OCI-LY1 (cell line): ENCODE results near the gene TMEM178A.
A peak's percentile ranks its signal among the peaks of the same experiment; 100 is the strongest.

ENCODE experiments used
- H2AFZ ChIP-seq: fragments of 200-600 bp; sonication (generic), shearing (Covaris generic); 2 replicates; pipeline ENCODE4 v1.6.0; 2014; ENCODE audit warnings: antibody characterized with exemption, mild to moderate bottlenecking, low read length
- H3F3A ChIP-seq: fragments of 200-600 bp; sonication (generic), shearing (Covaris generic); 2 replicates; pipeline ENCODE4 v1.6.0; 2014; ENCODE audit warnings: mild to moderate bottlenecking, antibody characterized with exemption, low read length, moderate library complexity; ENCODE audit not compliant: insufficient read depth
- H3K27ac ChIP-seq: fragments of 200-600 bp; sonication (generic); 2 replicates; pipeline ENCODE4 v1.5.1; 2014; ENCODE audit warnings: low read length, mixed run types, mild to moderate bottlenecking, low read depth; ENCODE audit not compliant: poor library complexity, severe bottlenecking
- H3K27me3 ChIP-seq: fragments of 200-600 bp; sonication (generic); 2 replicates; pipeline ENCODE4 v1.6.0; 2014; ENCODE audit warnings: antibody characterized with exemption, mild to moderate bottlenecking, low read length, moderate library complexity; ENCODE audit not compliant: insufficient read depth
- H3K36me3 ChIP-seq: fragments of 200-600 bp; sonication (generic); 2 replicates; pipeline ENCODE4 v1.6.1; 2014; ENCODE audit warnings: mild to moderate bottlenecking, antibody characterized with exemption, low read length, moderate library complexity, mixed read lengths; ENCODE audit not compliant: insufficient read depth
- H3K4me1 ChIP-seq: fragments of 200-600 bp; sonication (generic); 2 replicates; pipeline ENCODE4 v1.5.1; 2014; ENCODE audit warnings: mild to moderate bottlenecking, low read length, moderate library complexity; ENCODE audit not compliant: insufficient read depth, severe bottlenecking
- H3K4me2 ChIP-seq: fragments of 200-600 bp; sonication (generic), shearing (Covaris generic); 2 replicates; pipeline ENCODE4 v1.6.1; 2014; ENCODE audit warnings: low read length
- H3K4me3 ChIP-seq: fragments of 200-600 bp; sonication (generic); 2 replicates; pipeline ENCODE4 v1.5.1; 2014; ENCODE audit warnings: low read length, low read depth, mild to moderate bottlenecking, mixed read lengths; ENCODE audit not compliant: poor library complexity, severe bottlenecking
- H3K79me2 ChIP-seq: fragments of 200-600 bp; shearing (Covaris generic); 2 replicates; pipeline ENCODE4 v1.6.1; 2016; ENCODE audit warnings: mixed run types, low read length, mixed read lengths; ENCODE audit not compliant: insufficient read depth
- H3K9ac ChIP-seq: fragments of 200-600 bp; sonication (generic), shearing (Covaris generic); 2 replicates; pipeline ENCODE4 v1.6.1; 2014; ENCODE audit warnings: mild to moderate bottlenecking, low read length, mixed read lengths
- H3K9me2 ChIP-seq: fragments of 200-600 bp; sonication (generic), shearing (Covaris generic); 2 replicates; pipeline ENCODE4 v1.6.1; 2014; ENCODE audit warnings: low read depth, mild to moderate bottlenecking, low read length, mixed read lengths
- H3K9me3 ChIP-seq: fragments of 200-600 bp; shearing (Covaris generic); 2 replicates; pipeline ENCODE4 v1.6.1; 2014; ENCODE audit warnings: low read length, mixed read lengths
- H4K20me1 ChIP-seq: fragments of 200-600 bp; sonication (generic), shearing (Covaris generic); 2 replicates; pipeline ENCODE4 v1.6.0; 2016; ENCODE audit warnings: mild to moderate bottlenecking, low read length; ENCODE audit not compliant: insufficient read depth
- CTCF ChIP-seq: fragments of 200-600 bp; sonication (generic), shearing (Covaris generic); IDR thresholded peaks from 2 replicates; pipeline ENCODE4 v1.5.1; 2017; ENCODE audit warnings: mild to moderate bottlenecking, antibody characterized with exemption, low read length, moderate library complexity, mixed read lengths
- EZH2 ChIP-seq: fragments of 200-600 bp; sonication (generic), shearing (Covaris generic); IDR thresholded peaks from 2 replicates; pipeline ENCODE4 v1.8.0; 2017; ENCODE audit warnings: borderline replicate concordance, mixed run types, mild to moderate bottlenecking, antibody characterized with exemption, low read length, moderate library complexity, mixed read lengths

The TMEM178A gene

DNA sequence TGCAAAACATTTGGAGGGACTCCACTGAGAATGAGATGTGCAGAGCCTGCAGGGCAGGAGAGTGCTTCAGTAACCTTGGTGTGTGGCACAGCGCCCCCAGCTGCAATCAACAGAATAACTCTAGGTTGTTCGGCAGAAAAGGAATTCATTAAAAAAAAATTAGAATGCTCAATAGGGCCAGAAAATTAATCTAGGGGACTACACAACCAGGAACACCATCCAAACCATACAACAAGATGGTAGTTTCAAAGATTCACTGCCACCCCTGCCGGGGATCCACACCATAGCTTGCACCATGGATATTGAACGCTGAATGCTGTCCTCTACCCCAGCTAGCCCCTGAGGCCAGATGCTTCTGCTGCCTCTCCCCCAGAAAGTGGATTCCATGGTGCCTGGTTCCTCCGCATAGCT lies 63.2 kb downstream of the TMEM178A start:
- no peaks in the 10 kb centered on the region for H3F3A ChIP-seq
- H3K9ac ChIP-seq, result no peak overlapping the region
- no peaks in the 10 kb centered on the region for H3K9me2 ChIP-seq
- no peaks in the 10 kb centered on the region for H3K27me3 ChIP-seq
- H3K4me2 ChIP-seq, result no peak overlapping the region
- no peak for TF ChIP-seq EZH2
- TF ChIP-seq CTCF, result peak; percentile 88
- peaks cover under 1% of the 10 kb centered on the region; the same call in 1 of the 2 replicates for H3K36me3 ChIP-seq
- H3K9me3 ChIP-seq, result no peaks in the 10 kb centered on the region
- no peaks in the 10 kb centered on the region for H3K4me1 ChIP-seq
- H2AFZ ChIP-seq, result no peak overlapping the region
- H3K4me3 ChIP-seq, result no peak overlapping the region
- no peak overlapping the region for H3K27ac ChIP-seq
- H3K79me2 ChIP-seq, result no peaks in the 10 kb centered on the region
- no peaks in the 10 kb centered on the region for H4K20me1 ChIP-seq

GRCh38 chr2:39730276-39730675 lies 64.6 kb downstream of the TMEM178A start:
- H3K9me2 ChIP-seq, result no peaks in the 10 kb centered on the region
- H3F3A ChIP-seq, result no peaks in the 10 kb centered on the region
- H3K36me3 ChIP-seq, result peaks cover 14% of the 10 kb centered on the region

GRCh38 chr2:39730685-39731302 lies 65.1 kb downstream of the TMEM178A start:
- H3K9me3 ChIP-seq, result no peaks in the 10 kb centered on the region
- H3K4me2 ChIP-seq, result no peak overlapping the region
- H3K79me2 ChIP-seq, result no peaks in the 10 kb centered on the region
- no peak overlapping the region for H3K4me3 ChIP-seq
- H3K9ac ChIP-seq, result no peak overlapping the region
- no peaks in the 10 kb centered on the region for H3K9me2 ChIP-seq
- no peak for TF ChIP-seq EZH2
- TF ChIP-seq CTCF, result peak; percentile 77
- H3K27ac ChIP-seq, result no peak overlapping the region
- no peaks in the 10 kb centered on the region for H3K27me3 ChIP-seq
- peaks cover 19% of the 10 kb centered on the region for H3K36me3 ChIP-seq
- no peak overlapping the region for H2AFZ ChIP-seq
- no peaks in the 10 kb centered on the region for H3F3A ChIP-seq
- H3K4me1 ChIP-seq, result no peaks in the 10 kb centered on the region
- H4K20me1 ChIP-seq, result no peaks in the 10 kb centered on the region

More at GRCh38 chr2:39730276-39730675, 64.6 kb downstream of the TMEM178A start:
- TF ChIP-seq EZH2, result no peak
- TF ChIP-seq CTCF, result no peak
- Histone ChIP-seq H3K27ac (no peak overlapping the region), H3K9ac (no peak overlapping the region), H2AFZ (no peak overlapping the region), H3K4me2 (no peak overlapping the region), H4K20me1 (no peaks in the 10 kb centered on the region), H3K4me3 (no peak overlapping the region), H3K79me2 (no peaks in the 10 kb centered on the region), H3K9me3 (no peaks in the 10 kb centered on the region), H3K27me3 (no peaks in the 10 kb centered on the region), H3K4me1 (no peaks in the 10 kb centered on the region)
